NCI-H226 (cell line): ENCODE results near the gene COL27A1.

Source experiments
- DNase-seq: peaks from one replicate; pipeline ENCODE4 v3.0.0-alpha.2; 2015

Gene COL27A1

DNA sequence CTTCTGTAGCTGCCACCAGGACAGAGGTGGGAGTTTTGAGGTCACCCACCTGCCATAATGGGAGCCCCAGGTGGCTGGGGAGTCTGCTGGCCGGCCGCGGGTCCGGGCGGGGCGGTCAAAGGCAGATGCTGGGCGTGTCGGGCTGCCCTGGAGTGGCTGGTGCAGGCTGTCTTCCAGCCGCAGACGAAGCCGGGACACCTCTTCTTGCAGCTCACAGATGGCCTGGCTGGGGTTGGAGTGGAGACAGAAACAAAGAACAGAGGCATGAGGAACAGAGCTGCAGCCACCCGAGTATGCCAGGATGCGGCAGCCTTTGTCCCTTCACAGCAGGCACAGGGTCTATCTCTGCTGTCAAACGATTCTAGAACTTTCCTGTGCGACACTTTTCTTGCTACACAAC is 192.3 kb downstream of the COL27A1 start:
- DNase-seq = no peak

DNA sequence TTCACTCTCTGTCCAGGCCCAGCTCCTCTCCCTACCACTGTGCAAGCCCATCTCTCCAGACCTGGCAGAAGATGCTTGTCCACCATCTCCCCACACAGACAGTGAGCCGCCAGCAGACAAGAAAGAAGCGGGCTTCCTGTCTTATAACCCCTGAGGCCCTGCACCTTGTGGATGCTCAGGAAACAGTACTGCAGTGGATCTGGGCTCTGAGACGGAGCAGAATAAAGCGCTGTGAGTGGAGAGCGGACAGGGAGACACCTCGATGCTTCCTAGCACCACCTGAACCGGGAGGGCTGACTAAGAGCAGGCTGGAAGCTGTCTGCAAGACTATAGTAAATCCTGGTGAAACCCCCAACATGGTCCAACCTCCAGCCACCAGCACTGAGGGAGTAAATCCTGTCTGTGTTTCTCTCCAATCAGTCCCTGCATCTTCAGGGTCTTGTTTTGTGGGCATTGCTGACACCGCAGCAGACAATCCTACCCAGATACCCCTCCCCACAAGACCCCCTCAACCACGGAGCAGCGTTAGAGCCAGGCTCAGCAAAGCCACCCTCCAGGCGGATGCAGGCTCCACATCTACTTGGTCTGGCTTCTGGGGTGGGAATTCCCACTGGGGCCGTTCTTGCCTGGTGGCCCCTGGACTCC is 193.0 kb downstream of the COL27A1 start:
- no peak for DNase-seq

DNA sequence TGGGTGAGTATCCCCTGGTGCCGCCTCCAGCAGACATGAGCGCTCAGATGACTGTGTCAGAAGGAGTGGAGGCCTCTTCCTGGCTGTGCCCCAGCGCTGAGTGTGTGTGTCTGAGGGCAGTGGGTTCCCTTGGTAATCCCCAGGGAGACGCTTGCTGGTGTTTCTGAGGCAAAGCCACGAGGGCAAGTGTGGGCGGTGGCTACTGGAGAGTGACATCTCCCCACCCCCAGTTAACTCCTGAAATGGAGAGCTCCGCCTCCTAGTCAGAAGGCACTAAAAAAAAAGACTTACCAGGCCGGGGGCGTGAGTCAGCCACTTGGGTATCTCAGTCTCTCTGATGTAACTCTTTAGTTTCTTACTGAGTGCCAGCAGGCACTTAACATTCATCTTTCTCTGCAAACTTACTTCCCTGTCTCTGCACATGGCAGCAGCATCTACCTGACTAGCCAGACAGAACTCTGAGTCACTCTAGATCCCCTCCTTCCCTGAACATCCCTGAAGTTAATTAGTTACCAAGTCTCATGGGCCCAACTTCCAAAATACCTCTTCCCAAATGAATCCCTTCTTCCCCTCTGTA is 193.7 kb downstream of the COL27A1 start:
- peak; percentile 95 for DNase-seq

DNA sequence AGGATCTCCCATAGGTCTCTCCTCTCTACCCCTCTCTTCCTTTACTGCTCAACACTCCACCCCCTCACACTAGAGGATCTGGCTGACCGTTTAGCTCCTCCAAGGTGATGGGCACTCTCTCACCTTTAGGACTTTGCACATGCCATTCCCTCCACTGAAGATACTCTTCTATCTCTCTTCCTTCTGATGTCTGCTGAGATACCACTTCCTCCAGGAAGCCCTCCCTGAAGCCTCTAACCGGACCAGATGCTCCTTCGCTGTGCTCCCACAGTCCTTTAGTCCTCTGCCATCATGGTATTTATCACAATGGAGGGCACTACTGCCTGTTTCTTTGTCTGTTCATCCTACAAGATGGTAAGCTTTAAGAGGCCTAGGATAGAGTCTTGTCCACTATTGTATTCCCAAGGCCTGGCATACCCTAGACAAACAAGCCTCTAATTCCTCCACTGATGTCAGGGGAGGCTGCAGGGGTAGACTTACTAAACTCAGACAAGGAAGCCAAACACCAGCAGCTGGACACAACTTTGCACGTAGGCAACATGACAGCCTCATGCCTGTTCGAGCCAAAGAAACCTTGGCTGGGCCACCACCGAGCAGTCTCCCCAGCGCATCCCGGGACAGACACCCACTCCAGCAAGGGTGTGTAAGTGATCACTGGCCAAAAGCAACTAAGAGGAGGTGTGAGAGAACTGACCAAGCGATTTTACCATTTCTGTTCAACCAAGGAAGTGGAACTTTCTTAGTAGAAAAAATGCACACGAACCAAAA is 194.6 kb downstream of the COL27A1 start:
- no peak for DNase-seq

DNA sequence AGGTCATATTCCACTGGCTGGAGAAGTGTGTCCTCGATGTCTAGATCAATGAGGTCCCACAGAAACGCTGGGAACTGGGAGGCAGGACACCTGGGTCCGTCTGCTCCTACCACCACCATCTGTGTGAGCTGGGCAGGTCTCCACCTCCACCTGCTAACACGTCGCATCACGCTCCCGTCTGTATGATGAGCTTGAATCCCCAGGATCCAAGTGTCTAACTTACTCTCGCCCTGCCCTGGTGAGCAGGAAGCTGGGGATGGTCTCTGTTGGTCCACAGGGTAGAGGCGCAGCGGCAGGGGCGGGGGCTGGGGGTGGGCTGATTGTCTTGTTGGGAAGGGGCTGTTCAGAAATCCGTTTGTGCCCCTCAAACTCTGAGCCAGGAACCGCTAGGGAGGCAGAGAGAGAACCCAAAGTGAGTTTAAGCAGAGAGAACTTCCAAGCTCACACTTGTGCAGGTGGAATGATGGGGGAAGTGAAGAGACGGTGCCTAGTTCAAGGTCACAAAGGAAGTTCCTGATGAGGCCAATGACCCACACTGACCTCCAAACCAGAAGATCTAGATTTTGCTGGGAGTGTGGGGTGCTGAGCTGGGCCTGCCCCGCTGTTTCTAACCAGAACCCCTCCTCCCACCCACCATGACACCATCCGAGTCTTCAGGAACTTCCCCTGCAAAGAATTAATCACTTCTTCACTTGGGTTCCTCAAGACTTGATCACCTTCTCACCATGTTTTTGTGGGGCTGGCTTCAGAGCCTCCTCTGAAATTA is 195.5 kb downstream of the COL27A1 start:
- no peak for DNase-seq

DNA sequence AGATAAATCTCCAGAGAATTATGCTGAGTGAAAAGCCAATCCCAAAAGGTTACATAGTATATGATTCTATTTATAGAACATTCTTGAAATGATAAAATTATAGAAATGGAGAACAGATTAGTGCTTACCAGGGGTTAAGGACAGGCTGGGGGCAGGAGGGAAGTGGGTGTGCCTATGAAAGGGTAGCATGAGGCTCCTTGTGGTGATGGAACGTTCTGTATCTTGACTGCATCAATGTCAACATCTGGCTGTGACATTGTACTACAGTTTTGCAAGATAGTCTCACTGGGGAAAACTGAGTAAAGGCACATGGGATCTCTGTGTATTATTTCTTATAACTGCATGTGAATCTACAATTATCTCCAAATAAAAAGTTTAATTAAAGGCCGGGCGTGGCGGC is 196.6 kb downstream of the COL27A1 start:
- DNase-seq = no peak

DNA sequence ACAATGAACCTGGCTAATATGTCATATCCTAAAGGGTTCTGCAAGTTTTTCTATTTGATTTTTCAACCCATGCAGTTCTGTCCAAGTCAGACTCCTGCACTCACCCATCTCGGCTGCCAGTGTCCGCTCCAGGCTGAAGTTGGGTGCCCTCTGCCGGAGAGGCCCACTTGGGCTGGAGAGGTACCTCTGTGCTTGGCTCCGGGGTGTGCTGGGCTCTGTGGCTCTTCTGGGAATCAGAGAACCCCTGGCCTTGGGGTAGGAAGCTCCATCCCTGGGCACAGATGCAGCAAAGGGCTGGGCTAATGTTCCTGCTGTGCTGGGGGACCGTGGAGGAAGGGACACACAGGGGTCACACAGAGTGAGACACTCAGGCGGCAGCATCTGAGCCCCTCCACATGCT is 200.5 kb downstream of the COL27A1 start:
- no peak for DNase-seq

DNA sequence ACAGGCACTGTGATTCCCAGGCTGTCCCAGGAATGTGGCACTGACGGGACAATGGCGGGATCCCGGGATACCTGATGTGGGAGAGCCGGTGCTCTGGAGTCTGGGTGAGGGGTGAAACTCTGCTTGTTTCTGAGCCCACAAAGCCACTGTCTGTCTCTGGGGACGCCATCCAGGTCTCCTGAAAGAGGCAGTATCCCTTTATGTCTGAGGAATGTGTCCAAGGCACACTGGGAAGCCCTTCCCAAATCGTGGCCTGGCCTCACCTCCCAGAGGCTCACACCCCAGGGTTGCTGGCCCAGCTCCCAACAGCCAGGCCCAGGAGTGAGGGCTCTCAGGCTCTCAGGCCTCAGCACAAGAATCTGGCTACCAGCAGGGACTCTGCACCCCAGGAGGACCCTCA is 201.5 kb downstream of the COL27A1 start:
- DNase-seq = no peak

DNA sequence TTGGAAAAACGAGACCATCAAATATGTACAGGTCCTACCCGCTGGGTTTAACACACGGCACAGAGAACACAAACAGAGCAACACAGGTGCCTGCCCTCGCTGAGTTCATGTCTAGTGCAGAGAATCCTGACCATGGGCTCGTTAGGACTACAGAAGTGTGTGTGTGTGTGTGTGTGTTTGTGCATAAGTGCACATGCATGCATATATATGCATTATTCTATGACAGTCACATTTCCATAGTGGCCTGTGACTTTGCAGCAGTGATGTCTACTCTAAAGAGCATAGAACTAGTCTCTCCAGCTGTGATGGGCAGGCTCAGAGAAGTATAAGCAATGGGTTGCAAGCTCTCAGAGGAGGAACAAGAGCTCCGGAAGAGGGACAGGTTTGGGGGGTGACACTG is 202.0 kb downstream of the COL27A1 start:
- no peak for DNase-seq

DNA sequence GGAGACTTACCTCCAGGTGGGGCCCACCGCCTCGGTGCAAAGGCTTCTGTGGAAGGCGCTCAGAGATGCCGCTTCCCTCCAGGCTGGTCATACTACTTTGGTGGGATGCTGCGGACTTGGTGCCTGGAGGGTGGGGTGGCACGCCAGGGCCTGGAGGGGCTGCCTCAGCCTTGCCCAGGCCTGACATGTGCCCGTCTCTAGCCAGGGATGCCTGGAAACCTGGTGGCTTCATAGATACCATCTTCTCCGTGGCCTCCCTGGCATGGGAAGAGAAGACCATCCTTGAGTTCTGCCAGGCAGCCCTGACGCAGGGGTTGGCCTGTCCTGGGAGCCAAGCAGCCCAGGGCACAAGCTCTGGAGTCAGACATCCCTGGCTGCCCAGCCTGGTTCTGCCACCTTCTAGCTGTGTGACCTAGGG is 202.6 kb downstream of the COL27A1 start:
- no peak for DNase-seq

DNA sequence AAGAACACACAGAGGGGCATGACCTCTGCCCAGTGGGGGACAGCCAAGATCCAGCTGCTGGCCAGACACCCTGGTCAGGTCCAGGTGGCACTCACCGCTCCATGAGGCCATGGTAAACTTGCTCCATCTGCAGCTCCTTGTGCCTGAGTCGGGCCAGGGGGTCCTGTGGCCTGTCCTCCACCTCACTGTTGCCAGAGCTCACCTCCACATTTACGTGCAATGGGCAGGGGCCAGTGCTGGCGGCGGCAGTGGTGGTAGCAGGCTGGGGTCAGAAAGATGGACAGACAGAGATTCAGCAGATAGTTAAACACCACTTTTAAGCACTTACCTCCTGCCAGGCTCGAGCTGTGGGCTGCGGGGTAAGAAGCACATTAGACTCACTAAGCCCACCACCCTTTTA is 204.5 kb downstream of the COL27A1 start:
- DNase-seq = no peak

DNA sequence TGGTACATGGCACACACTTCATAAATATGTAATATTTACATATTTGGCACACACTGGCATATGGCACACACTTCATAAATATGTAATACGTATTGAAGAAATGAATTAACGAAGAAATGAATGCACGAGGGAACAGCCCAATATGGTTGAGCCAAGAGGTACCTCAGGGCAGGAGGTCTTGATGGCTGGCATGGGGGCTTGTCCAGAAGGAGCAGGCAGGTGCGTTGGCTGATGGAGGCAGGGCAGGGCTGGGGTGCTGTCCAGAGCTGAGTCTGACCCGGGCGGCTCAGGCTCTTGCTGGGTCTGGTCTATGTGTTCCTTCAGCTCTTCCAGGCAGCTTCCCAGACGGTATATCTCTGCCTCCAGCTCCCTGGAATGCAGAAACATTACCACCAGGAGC is 206.2 kb downstream of the COL27A1 start:
- DNase-seq = no peak
